Hepatocyte (in vitro differentiated cells): Measurements from ENCODE around the gene TEX35. TPM values are rescaled to one million over a fixed set of nuclear protein-coding genes. Genes with fewer than 3 reads are reported as not detected.
A peak's percentile ranks its signal among the peaks of the same experiment; 100 is the strongest.

Source experiments
- DNase-seq: peaks from one replicate; pipeline ENCODE4 v3.0.0-alpha.2; 2016; ENCODE audit warnings: low spot score
- H2AFZ ChIP-seq: fragments of 200-600 bp; sonication (generic); 2 replicates; pipeline ENCODE4 v1.6.0; 2016; ENCODE audit warnings: antibody characterized with exemption, mild to moderate bottlenecking
- H3K27ac ChIP-seq: fragments of 200-600 bp; sonication (generic); 2 replicates; pipeline ENCODE4 v1.5.1; 2016; ENCODE audit warnings: mild to moderate bottlenecking
- H3K27me3 ChIP-seq: fragments of 200-600 bp; sonication (generic); 2 replicates; pipeline ENCODE4 v1.6.1; 2016
- H3K36me3 ChIP-seq: fragments of 200-600 bp; sonication (generic); replicated peaks from 2 replicates; pipeline ENCODE4 v1.5.1; 2016; ENCODE audit warnings: low read depth; ENCODE audit not compliant: insufficient read depth
- H3K4me1 ChIP-seq: fragments of 200-600 bp; sonication (generic); 2 replicates; pipeline ENCODE4 v1.5.1; 2016; ENCODE audit warnings: mild to moderate bottlenecking, moderate library complexity; ENCODE audit not compliant: insufficient read depth
- H3K4me2 ChIP-seq: fragments of 200-600 bp; sonication (generic); 2 replicates; pipeline ENCODE4 v1.6.0; 2016
- H3K4me3 ChIP-seq: fragments of 200-600 bp; sonication (generic); 2 replicates; pipeline ENCODE4 v1.5.1; 2016; ENCODE audit warnings: mild to moderate bottlenecking
- H3K79me2 ChIP-seq: fragments of 200-600 bp; sonication (generic); 2 replicates; pipeline ENCODE4 v1.6.0; 2017; ENCODE audit warnings: mild to moderate bottlenecking
- H3K9me2 ChIP-seq: fragments of 200-600 bp; sonication (generic); replicated peaks from 2 replicates; pipeline ENCODE4 v1.6.0; 2017; ENCODE audit warnings: mild to moderate bottlenecking; ENCODE audit not compliant: insufficient read depth
- H3K9me3 ChIP-seq: fragments of 200-600 bp; sonication (generic); 2 replicates; pipeline ENCODE4 v1.5.1; 2016; ENCODE audit warnings: low read depth, mild to moderate bottlenecking
- H4K20me1 ChIP-seq: fragments of 200-600 bp; sonication (generic); 2 replicates; pipeline ENCODE4 v1.6.0; 2016; ENCODE audit warnings: mild to moderate bottlenecking; ENCODE audit not compliant: insufficient read depth, poor library complexity, severe bottlenecking
- EZH2 ChIP-seq: fragments of 200-600 bp; sonication (generic); IDR thresholded peaks from 2 replicates; pipeline ENCODE4 v1.6.1; 2016; ENCODE audit warnings: antibody characterized with exemption, mild to moderate bottlenecking, borderline replicate concordance
- EZH2phosphoT487 ChIP-seq: fragments of 200-600 bp; sonication (generic); IDR thresholded peaks from one replicate; pipeline ENCODE4 v1.6.1; 2018; ENCODE audit warnings: antibody characterized with exemption, mild to moderate bottlenecking, low read depth, moderate library complexity; ENCODE audit not compliant: unreplicated experiment, severe bottlenecking
- WGBS: methylation state at CpG from one replicate; pipeline ENCODE4 v1.1.6; 2016; ENCODE audit warnings: low lambda C conversion rate; ENCODE audit errors: missing lambda C conversion rate; 5-methylcytosine and 5-hydroxymethylcytosine counted together
- polyA plus RNA-seq: library from polyadenylated mRNA; unstranded; fragments of >200 nt; fragmentation: Nextera tagmentation; extraction: Ambion mirVana; gene quantifications from 2 replicates; pipeline ENCODE4 v1.2.1, GENCODE V29; 2016
- total RNA-seq: library from RNA; depleted of rRNA; stranded (reverse); fragments of >200 nt; gene quantifications from 2 replicates; pipeline ENCODE4 v1.2.3, GENCODE V29; 2014
- TF ChIP-seq, protein P1 (sequence below): fragments of 200-600 bp; sonication (generic); IDR thresholded peaks from 2 replicates; pipeline ENCODE4 v1.5.1; 2016; ENCODE audit warnings: antibody characterized with exemption, mild to moderate bottlenecking; ENCODE audit not compliant: poor library complexity

TEX35 gene
- total and polyA plus RNA-seq, 2 experiments from 2014 or later: not detected

DNA sequence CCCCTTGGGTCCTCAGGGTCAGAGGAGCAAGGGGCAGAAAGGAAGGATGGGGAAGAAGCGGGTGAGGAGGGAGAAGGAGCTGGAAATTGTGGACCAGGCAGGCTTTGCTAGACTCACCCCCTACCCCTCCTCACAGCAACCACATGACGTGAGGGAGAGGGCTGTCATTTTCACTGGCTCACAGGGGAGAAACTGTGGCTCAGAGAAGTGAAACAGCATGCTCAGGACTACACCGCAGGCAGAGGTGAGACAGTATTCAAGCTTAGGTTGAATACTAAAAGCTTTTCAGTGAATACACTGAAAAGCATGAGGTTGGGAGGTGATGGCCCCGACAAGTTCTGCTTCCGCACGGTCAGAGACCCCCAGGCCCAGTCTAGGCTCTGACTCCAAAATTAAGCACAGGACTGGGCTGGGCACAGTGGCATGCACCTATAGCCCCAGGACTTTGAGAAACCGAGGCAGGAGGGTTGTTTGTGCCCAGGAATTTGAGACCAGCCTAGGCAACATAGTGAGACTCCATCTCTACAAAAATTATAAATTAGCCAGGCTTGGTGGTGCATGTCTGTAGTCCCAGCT is 14.9 kb upstream of the TEX35 start:
- Histone ChIP-seq H3K27ac (no peak overlapping the region), H3K79me2 (no peaks in the 10 kb centered on the region), H3K9me2 (no peaks in the 10 kb centered on the region), H4K20me1 (no peaks in the 10 kb centered on the region), H2AFZ (no peak overlapping the region), H3K9me3 (no peaks in the 10 kb centered on the region), H3K4me1 (no peaks in the 10 kb centered on the region), H3K36me3 (no peaks in the 10 kb centered on the region), H3K4me3 (no peak overlapping the region), H3K4me2 (no peak overlapping the region), H3K27me3 (no peaks in the 10 kb centered on the region)
- 82% methylated on average over 7 of the region's 7 CpGs for WGBS
- no peak for DNase-seq
- TF ChIP-seq EZH2phosphoT487: no peak
- TF ChIP-seq, protein P1, sequence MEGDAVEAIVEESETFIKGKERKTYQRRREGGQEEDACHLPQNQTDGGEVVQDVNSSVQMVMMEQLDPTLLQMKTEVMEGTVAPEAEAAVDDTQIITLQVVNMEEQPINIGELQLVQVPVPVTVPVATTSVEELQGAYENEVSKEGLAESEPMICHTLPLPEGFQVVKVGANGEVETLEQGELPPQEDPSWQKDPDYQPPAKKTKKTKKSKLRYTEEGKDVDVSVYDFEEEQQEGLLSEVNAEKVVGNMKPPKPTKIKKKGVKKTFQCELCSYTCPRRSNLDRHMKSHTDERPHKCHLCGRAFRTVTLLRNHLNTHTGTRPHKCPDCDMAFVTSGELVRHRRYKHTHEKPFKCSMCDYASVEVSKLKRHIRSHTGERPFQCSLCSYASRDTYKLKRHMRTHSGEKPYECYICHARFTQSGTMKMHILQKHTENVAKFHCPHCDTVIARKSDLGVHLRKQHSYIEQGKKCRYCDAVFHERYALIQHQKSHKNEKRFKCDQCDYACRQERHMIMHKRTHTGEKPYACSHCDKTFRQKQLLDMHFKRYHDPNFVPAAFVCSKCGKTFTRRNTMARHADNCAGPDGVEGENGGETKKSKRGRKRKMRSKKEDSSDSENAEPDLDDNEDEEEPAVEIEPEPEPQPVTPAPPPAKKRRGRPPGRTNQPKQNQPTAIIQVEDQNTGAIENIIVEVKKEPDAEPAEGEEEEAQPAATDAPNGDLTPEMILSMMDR: no peak
- no peak for TF ChIP-seq EZH2

DNA sequence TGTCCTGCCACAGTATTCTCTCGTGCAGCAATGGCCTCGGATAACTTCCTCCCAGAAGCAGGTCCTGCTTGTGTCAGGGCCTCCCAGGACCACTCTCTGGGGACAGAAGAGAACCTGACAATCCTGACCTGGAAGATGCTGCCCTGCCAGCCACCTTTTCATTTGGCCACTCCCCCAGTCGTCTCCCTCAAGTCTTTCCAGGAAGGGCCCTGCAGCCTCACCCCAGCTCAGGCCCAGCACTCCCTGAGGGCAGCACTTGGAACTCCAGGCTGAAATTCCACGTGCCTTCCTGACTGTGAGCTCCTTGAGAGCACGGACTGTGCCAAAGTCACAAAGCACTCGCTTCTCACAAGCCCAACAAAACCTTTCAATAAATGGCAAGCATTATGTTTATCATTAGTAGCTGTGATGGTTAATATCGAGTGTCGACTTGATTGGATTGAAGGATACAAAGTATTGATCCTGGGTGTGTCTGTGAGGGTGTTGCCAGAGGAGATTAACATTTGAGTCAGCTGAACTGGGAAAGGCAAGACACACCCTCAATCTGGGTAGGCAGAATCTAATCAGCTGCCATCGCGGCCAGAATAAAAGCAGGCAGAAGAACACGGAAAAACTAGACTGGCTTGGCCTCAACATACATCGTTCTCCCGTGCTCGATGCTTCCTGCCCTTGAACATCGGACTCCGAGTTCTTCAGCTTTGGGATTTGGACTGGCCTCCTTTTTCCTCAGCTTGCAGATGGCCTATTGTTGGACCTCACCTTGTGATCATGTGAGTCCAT is 13.8 kb upstream of the TEX35 start:
- H3K27ac ChIP-seq: no peak overlapping the region
- no peaks in the 10 kb centered on the region for H3K9me2 ChIP-seq
- no peaks in the 10 kb centered on the region for H3K36me3 ChIP-seq
- H2AFZ ChIP-seq: no peak overlapping the region
- WGBS: 91% methylated on average over 16 of the region's 16 CpGs
- no peak overlapping the region for H3K4me2 ChIP-seq
- H3K27me3 ChIP-seq: no peaks in the 10 kb centered on the region
- no peaks in the 10 kb centered on the region for H3K79me2 ChIP-seq
- no peaks in the 10 kb centered on the region for H4K20me1 ChIP-seq
- no peaks in the 10 kb centered on the region for H3K4me1 ChIP-seq
- no peaks in the 10 kb centered on the region for H3K9me3 ChIP-seq
- H3K4me3 ChIP-seq: no peak overlapping the region
- no peak for TF ChIP-seq EZH2phosphoT487
- no peak for TF ChIP-seq EZH2
- TF ChIP-seq, protein P1: no peak
- no peak for DNase-seq

DNA sequence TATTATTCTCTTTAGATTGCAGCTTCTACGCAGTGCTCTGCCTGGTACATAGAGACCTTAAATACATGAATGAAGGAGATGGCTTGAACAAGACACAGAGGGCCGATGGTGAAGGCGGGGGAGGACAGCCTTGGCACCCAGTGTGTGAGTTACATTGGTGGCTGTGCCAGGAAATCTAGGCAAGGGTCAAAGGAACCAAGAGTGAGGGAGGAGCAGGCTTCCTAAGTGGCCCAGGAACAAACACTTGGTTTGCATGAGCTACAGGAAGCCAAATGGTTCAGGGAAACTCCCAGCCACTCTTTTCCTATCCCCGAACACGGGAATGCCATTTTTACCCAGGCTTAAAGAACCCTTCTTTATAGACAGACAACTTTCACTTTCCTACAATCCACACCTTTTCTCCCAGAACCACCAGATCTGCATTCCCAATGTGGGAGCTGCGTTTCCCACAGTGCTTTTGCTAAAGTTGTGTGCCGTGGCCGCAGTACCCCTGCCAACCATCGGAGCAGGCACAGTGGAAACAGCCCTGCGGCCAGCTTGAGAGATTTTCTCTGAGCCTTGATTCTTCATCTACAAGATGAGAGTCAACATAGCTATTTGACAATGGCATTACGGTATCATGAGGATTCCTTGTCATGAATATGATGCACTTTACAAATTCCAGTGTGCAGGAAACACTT is 12.7 kb upstream of the TEX35 start:
- Histone ChIP-seq H3K27me3 (no peaks in the 10 kb centered on the region), H3K27ac (no peak overlapping the region), H3K79me2 (no peaks in the 10 kb centered on the region), H3K9me3 (no peaks in the 10 kb centered on the region), H3K4me2 (no peak overlapping the region), H3K4me3 (no peak overlapping the region), H3K4me1 (no peaks in the 10 kb centered on the region), H3K9me2 (no peaks in the 10 kb centered on the region), H3K36me3 (no peaks in the 10 kb centered on the region), H4K20me1 (no peaks in the 10 kb centered on the region), H2AFZ (no peak overlapping the region)
- WGBS: 85% methylated on average over 11 of the region's 11 CpGs
- TF ChIP-seq EZH2phosphoT487: no peak
- TF ChIP-seq, protein P1: peak; percentile 11
- DNase-seq: no peak
